Stimulated activated CD8-positive, alpha-beta memory T cell treated with anti-CD3 and anti-CD28 coated beads, Interleukin-2, amount 100 ng/mL, for 1 hour (primary cell): ENCODE results near the gene G6PD.
"Not testable (repeated sequence)": the region's sequence is repeated elsewhere in the genome, so short reads cannot be mapped to it uniquely, and the experiment has no call there.

Experiments used
- DNase-seq, 2 donors: peaks; one replicate each; pipeline ENCODE4 v3.0.0-alpha.2; 2020; ENCODE audit warnings: low read depth in 2 of 2

Gene G6PD

DNA sequence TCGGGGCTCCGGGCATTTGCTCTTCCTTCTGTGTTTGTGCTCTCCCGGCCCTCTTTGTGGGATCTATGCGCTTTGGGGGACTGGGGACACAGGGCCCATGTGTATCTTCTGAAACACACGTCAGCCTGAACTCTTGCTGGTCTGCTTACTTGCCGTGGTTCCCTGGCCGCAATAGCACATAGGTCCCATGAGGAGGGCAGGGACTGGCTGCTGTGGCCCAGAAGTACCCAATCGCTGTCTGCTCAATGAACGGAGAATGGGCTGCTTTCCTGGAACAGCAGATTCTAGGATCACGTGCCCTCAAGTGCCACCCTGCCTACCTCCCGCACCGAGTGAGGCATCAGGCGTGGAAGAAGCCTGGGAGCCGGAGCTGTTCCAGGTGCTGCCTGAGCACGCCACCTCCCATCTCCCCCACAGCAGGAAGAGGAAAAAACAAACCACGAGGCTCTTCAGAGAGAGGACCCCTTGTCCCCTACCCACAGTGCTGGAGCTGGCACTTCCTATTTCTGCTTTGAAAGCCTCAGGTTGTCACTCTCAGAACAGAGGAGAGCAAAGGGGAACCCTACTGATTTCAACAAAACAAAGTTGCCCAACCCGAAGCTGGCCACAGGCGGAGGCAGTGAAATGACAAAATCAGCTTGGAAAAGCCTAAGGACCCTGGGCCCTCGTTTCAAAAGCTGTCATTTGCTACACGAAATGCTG is 3.8 kb downstream of the G6PD start:
- no peak for DNase-seq

DNA sequence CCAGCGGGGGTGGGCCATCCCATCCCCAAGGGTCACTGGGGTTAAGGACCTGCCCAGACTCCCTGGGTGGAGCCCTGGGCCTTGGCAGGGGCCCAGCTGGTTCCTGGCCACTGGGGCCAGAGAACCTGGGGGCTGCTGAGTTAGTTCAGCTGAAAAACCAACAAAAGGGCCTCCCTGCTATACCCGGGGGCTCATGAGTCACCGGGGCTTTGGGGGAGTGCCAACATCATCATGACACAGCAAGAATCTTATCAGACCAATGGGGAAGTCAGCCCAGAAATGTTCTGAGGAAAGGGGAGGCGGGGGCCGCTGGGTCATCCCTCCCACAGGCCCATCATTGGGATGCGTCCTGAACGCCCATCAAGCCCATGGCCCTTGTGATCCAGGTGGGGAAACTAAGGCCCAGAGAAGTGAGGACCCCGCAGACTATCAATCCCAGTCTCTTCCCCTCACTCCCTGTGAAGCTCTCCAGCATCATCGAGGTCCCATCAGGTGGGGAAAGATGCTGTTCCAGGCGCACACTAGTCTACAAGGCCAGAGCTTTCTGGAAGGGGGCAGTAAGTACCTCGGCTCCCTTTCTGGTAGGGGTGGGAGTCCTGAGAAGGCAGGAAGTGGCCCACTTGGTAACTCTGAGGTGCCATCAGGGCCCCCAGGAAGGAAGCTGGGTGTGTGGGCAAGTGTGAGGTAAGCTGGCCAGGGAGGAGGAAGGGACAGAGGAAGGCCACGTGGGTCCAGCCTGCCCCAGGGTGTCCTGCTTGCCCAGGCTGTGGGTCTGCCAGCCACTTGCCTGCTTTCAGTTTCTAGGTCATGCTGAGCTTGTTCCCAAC is 4.5 kb downstream of the G6PD start:
- DNase-seq: no peak

DNA sequence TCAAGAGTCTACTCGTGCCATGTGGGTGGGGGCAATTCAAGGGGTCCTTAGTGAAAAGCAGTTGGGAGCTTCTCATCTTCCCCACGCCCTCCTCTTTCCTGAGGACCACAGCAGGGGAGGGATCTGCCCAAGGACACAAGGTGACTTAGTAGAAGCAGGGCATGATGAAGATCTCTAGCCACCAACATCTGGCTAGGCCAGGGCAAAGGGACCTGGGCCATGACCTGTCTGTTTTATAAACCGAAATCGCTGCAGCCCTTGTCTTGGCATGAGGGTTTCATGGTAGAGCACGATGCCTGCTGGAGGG is 5.1 kb downstream of the G6PD start:
- no peak for DNase-seq

DNA sequence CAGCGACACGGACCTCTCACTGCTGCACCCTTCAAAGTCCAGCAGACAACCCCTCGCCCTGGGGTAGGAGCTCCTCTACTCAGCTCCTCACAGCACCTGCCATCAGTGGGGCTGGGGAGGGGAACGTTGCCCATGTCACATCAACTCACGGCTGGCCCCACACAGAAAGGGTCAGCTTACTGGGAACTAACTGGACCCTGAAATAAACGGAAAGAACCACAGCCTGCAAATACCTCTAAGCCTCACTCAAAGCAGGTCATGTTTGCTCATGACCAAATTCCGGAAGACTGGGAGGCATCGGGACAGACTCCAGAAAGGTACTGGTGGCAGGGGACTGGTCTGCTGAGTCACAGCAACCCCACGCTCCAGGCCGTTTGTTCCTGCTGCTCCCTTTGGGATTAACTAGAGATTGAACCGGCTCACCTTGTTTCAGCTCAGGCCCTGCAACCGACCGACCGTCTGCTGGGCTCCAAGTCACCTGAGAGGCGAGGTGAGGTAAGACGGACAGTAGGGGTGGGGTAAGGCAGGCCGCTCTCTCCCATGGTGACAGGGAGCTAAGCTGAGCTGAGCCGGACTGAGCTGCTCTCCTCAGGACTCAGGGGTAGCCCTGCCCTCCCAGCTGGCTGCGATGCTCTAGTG is 5.6 kb downstream of the G6PD start:
- DNase-seq: no peak

DNA sequence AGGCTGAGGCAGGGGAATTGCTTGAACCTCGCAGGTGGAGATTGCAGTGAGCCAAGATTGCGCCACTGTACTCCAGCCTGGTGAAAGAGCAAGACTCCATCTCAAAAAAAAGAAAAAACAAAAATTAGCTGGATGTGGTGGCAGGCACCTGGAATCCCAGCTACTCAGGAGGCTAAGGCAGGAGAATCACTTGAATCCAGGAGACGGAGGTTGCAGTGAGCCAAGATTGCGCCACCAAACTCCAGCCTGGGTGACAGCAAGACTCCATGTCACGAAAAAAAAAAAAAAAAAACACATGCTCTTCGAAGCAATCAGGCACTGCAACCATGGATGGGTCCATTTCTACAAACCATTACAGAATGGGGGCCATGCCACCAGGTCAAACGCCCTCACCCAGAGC is 6.3 kb downstream of the G6PD start:
- DNase-seq: not testable (repeated sequence)

DNA sequence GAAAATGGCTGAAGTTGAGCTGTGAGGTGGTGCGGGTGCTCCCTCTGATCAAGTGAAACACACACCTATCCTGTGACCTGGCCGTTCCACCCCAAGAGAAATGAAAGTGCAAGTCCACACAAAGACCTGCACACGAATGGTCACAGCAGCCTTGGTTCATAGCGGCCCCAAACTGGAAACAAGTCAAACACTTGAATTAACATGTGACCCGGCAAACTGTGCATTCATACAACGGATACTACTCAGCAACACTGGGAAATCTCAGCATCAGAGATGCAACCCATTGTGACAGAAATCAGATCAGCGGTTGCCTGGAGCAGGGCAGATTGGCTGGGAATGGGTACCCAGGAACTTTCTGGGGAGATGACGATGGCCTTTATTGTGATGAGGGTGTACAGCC is 7.6 kb downstream of the G6PD start:
- no peak for DNase-seq

DNA sequence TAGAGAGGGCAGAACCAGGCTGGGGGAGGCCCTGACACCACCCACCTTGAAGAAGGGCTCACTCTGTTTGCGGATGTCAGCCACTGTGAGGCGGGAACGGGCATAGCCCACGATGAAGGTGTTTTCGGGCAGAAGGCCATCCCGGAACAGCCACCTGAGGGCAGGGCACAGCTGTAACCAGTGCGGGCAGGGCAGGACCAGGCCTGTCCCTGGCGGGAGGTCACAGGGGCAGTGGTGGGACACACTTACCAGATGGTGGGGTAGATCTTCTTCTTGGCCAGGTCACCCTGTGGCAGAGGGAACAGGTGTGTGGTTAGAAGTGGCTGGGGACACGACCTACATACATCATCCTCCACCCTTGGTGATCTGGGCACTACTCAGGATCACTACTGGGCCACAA is 10.8 kb downstream of the G6PD start:
- no peak for DNase-seq

DNA sequence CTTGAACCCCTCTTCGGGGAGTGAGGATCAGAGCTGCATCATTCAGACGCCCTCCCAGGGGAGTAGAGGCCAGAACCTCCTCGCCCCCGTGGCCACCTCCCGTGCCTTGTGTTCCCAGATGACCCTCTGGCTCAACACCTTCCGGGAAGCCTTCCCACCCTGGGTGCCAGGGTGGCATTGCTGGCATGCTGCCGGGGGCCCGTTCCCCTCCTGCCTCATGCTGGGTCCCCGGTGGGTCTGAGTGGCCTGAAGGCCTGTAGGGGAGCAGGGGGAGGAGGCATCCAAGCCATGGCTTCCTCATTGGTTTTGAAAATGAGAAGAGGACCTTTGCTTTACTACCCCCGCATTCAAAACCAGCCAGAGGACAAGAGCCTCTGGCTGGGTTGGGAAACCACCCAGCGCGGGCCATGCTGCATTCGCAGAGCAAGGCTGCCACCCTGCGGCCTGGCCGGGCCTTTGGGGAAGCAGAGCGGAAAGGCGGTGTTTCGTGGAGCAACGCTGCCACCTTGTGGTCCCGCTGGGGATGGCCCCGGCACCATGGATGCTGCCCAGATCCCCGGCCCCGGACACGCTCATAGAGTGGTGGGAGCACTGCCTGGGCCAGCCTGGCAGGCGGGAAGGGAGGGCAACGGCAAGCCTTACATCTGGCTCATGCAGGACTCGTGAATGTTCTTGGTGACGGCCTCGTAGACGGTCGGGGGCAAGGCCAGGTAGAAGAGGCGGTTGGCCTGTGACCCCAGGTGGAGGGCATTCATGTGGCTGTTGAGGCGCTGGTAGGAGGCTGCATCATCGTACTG is 11.9 kb downstream of the G6PD start:
- DNase-seq: peak; percentile 78 to 82

DNA sequence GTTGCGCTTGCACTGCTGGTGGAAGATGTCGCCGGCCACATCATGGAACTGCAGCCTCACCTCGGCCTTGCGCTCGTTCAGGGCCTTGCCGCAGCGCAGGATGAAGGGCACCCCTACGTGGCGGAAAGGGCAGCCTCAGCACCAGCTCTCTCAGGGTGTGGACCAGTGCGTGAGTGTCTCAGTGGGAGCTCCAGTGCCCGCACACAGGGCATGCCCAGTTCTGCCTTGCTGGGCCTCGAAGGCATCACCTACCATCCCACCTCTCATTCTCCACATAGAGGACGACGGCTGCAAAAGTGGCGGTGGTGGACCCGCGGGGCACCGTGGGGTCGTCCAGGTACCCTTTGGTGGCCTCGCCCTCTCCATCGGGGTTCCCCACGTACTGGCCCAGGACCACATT is 14.0 kb downstream of the G6PD start:
- no peak for DNase-seq

DNA sequence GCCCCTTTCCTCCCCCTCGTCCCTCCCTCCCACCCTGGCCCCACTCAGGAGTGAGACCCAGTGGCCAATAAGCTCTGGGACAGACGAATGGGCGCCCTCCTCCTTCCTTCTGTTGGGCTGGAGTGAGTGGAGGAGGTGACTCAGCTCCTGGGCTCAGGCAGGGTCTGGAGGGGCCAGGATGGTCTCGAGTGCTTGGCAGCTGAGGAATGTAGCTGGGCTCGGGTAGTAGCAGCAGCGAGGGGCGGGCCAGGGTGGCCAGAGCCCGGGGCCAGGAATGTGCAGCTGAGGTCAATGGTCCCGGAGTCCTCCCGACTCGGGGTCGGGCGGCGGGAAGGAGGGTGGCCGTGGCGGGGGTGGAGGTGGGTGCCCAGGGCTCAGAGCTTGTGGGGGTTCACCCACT is 15.0 kb downstream of the G6PD start:
- DNase-seq: no peak

DNA sequence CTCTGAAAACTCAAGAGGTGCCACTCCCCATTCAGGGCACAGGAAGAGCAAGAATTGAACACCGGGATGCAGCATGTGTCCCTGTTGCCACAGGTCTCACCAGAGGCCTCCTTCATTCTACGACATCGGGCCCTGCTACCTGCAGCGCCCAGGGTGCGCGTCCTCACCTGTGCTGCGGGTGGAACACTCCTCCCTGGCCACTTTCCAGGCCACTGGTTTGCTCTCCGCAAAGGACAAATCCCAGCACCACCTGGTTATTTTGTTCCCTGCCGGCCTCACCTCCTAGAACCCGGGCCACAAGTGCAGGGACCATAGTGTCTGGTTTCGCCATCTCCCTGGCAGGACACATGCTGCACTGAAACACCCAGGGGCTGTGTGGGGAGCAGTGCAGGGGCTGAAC is 16.4 kb downstream of the G6PD start:
- DNase-seq: no peak

DNA sequence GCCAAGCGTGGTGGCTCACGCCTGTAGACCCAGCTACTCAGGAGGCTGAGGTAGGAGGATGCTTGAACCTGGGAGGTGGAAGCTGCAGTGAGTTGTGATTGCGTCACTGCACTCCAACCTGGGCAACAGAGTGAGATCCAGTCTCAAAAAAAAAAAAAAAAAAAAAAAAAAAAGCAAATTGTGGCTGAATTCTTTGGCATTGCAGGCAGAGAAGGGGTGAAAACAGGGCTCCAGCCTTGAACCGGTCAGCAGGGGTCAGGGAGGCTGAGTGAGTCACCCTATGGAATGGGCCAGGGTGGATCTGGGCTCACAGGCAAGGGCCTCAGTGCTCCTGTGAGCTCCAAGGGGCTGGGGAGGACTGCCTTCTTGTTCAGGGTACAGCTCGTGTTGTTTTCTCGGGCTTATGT is 17.4 kb downstream of the G6PD start:
- no peak for DNase-seq

DNA sequence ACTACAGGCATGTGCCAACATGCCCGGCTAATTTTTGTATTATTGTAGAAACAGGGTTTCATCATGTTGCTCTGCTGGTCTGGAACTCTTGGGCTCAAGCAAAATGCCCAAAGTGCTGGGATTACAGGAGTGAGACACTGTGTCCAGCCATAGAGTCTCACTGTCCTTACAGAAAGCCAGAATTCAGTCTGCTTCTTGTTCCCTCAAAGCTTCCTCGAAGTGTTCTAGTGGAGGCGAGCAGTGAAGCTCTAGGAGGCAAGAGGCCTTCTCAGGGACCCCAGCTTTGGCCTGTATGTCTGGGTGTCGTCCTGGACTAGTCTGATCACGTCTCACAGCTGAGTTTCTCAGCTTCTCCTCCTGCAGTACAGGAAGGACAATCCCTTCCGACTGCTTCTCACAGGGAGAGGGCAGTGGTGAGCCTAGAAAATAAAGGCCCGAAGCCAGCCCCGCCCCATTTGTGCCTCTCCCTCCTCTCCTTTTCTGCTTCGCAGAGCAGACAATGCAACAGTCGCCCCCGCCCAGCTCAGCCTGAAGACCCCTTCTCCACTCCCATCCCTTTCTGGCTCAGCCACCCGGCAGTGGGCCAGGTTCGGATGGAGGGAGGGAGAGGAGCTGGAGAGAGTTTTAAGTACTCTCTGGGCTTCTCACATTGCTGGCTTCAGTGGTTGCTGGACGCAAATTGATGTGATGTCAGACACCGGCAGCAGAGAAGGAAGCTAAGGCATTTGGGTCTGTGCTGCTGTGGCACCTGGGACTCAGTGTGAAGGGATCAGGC is 19.6 kb downstream of the G6PD start:
- DNase-seq: no peak

DNA sequence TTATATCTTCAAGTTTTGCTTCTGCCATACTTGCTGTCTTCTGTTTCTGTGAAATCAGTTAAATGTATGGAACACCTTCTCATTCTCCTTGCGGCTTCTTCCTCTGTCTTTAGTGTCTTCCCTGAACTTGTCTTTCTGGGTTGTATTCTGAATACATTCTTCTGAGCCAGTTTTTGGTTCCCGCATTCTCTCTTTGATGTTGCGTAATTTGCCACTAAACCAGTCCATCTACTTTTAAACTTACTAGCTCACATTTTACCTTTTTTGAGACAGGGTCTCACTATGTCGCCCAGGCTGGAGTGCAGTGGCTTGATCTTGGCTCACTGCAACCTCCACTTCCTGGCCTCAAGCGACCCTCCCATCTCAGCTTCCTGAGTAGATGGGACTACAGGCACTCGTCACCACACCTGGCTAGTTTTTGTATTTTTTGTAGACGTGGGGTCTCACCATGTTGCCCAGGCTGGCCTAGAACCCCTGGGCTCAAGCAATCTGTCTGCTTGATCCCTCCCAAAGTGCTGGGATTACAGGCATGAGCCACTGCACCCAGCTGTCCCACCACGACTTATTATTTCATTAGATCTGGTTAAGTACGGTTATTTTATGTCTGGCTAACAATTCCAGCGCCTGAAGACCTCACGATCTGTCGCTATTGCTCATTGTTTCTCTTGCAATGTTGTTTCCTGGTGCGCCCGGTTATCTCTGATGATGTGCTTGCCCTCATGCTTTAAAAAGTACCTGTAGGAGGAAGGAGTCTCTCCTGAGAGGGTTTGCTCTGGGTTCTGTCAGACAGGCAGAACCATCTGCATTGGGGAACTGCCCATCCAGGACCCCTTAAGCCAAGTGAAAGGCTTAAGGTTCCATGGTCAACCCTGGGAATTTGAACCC is 20.8 kb downstream of the G6PD start:
- no peak for DNase-seq

DNA sequence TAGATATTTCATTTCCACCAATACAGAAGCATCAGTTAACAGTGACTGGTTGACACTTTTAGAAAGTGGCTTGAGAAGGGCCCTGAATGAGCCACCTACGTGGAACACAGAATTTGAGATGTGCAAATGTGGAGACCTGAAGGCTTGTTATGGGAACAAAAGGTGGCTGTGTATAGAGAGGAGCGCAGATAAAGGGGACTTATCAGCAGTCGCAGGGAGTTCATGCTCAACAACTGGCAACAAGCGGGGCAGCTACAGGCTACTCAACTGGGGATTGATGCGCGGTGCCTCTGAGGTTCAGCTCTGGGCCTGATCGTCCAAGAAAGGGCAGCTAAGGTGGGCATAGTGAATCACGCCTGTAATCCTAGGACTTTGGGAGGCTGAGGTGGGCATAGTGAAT is 27.3 kb downstream of the G6PD start:
- DNase-seq: no peak

DNA sequence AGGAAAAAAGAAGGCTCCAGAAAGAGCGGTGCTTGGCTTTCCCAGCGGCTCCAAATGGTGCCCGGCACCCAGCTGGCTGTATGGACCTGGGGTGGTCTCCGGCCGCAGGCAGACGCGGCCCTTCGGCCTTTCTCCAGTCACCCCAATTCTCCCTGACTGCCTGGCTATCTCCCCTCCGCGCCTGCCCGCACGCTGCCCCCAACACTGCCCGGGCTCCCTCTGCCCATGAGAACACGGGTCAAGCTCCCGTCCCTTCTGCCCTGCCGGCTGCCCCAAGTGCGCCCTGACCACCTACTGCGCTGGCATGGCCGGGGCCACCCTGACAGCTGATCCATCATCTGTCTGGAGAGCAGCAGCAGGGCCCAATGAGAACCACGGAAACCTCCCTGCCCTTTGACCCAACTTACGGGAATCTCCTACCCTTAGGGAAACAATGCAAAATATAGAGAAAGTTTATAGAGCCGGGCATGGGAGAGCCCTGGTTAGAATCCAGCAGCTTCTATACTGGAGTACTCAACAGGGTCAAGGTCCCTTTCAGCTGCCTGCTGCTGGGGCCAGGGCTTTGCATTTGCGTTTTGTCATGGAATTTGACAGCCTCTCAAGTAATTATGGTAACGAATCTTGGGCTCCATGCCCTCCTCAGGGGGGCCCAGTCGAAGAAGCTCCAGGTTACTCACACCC is 29.4 kb downstream of the G6PD start:
- DNase-seq: no peak

DNA sequence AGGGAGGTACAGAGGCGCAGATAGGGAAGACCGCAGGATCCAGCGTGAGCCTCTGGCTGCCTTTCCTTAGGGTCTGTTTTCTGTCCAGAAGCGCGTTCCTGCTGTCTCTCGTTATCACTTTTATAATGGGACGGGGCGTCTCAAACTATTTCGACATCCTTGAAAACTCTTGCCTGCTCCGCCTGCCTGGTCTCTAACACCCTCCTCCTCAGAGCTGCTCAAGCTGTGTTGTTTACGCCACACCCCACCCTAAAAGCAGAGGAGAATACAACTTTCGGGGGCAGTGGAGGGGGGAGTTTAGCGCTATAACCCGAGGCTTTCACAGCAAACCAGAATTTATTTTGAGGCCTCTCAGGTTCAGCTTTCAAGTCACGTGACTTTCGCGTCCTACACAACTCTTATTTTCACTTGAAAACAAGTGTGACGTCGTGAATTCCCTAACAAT is 30.0 kb downstream of the G6PD start:
- DNase-seq: no peak

DNA sequence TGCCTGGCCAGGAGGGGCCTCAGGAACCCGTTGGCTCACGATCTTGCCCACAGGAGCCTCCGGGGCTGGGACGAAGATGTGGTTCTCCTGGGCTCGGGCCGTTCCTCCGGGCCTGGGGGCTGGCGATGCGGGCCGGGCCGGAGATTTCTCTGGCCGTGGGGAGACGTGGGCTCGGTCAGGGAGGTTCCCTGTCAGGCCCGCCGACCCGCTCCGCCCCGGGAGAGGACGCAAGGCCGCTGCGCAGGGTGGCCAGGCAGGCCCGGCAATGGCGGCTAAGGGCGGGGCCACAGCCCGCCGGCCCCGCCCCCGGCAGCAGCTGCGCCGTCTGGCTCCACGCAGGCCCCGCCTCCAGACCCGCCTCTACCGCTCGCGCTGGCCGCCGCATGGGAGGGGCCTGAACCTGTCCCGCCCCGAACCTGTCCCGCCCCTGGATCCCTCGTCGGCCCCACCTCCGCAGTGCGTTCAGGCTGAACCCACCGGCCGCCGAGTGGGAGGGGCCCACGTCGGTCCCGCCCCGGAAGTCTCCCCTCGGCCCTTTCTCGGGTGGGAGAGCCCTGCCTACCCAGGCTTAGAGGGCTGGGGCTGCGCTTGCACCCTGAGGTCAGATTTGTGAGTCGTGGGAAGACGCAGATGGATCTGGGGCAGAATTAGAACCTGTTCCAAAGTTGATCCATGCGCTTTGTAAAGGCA is 30.5 kb downstream of the G6PD start, which contains the start of gene FAM3A:
Gene FAM3A (minus strand): TSS at position 267 of the 690 bp plus-strand sequence. CDS start 460 bp downstream, outside the sequence.
- peak; percentile 81 to 86 for DNase-seq
